Fibroblast of lung (primary cell): ENCODE measurements around the gene ERCC8. TPM values are rescaled to one million over a fixed set of nuclear protein-coding genes. Genes with fewer than 3 reads are reported as not detected.

Source experiments
- DNase-seq, 2 donors: peaks; one replicate each; pipeline versions ENCODE4 v3.0.0 to v3.0.0-alpha.2; 2010; ENCODE audit warnings: low read depth in 2 of 2
- H2AFZ ChIP-seq: 2 replicates; pipeline ENCODE4 v1.5.1; 2012; ENCODE audit warnings: low read length, control low read depth, inconsistent platforms
- H3K27ac ChIP-seq: 2 replicates; pipeline ENCODE4 v1.5.1; 2011; ENCODE audit warnings: low read length, control low read depth; ENCODE audit not compliant: insufficient read depth
- H3K27me3 ChIP-seq: 2 replicates; pipeline ENCODE4 v1.5.1; 2011; ENCODE audit warnings: mild to moderate bottlenecking, low read length; ENCODE audit not compliant: control insufficient read depth, insufficient read depth
- H3K36me3 ChIP-seq: 2 replicates; pipeline ENCODE4 v1.5.1; 2011; ENCODE audit warnings: low read length; ENCODE audit not compliant: control insufficient read depth, insufficient read depth
- H3K4me1 ChIP-seq: 2 replicates; pipeline ENCODE4 v1.5.1; 2011; ENCODE audit warnings: low read length; ENCODE audit not compliant: control insufficient read depth, insufficient read depth; ENCODE audit errors: extremely low read depth
- H3K4me2 ChIP-seq: 2 replicates; pipeline ENCODE4 v1.5.1; 2011; ENCODE audit warnings: low read length, control low read depth; ENCODE audit not compliant: insufficient read depth; ENCODE audit errors: extremely low read depth
- H3K4me3 ChIP-seq, 4 experiments: fragments of 200-600 bp in 1 of 4; sonication (generic) in 1 of 4; replicated peaks in 1 of 4; 2 replicates each; pipeline ENCODE4 v1.5.1; 2011 to 2016; ENCODE audit warnings: low read length in 4 of 4, low read depth in 3 of 4, mild to moderate bottlenecking in 3 of 4, control low read depth in 2 of 4, inconsistent platforms in 1 of 4, mixed read lengths in 1 of 4; ENCODE audit not compliant: insufficient read depth in 1 of 4; ENCODE audit errors: control extremely low read depth in 1 of 4
- H3K79me2 ChIP-seq: 2 replicates; pipeline ENCODE4 v1.5.1; 2012; ENCODE audit warnings: mild to moderate bottlenecking, low read length, inconsistent platforms; ENCODE audit not compliant: control insufficient read depth, insufficient read depth
- H3K9ac ChIP-seq: 2 replicates; pipeline ENCODE4 v1.5.1; 2011; ENCODE audit warnings: mild to moderate bottlenecking, low read length, control low read depth; ENCODE audit not compliant: insufficient read depth
- H3K9me3 ChIP-seq: 2 replicates; pipeline ENCODE4 v1.5.1; 2012; ENCODE audit warnings: low read depth, low read length; ENCODE audit not compliant: control insufficient read depth, insufficient read depth
- H4K20me1 ChIP-seq: 2 replicates; pipeline ENCODE4 v1.5.1; 2011; ENCODE audit warnings: low read length; ENCODE audit not compliant: control insufficient read depth, insufficient read depth; ENCODE audit errors: extremely low read depth
- CTCF ChIP-seq, 2 donors: IDR thresholded peaks in 1 of 2; conservative IDR thresholded peaks in 1 of 2; 1 replicate in 1 of 2; 2 replicates in 1 of 2; pipeline ENCODE4 v1.5.1; 2011 to 2012; ENCODE audit warnings: low read length in 2 of 2, control low read depth in 1 of 2, inconsistent platforms in 1 of 2, low read depth in 1 of 2, mild to moderate bottlenecking in 1 of 2
- EZH2 ChIP-seq: IDR thresholded peaks from 2 replicates; pipeline ENCODE4 v1.5.1; 2012; ENCODE audit warnings: low read length, control low read depth, mild to moderate bottlenecking; ENCODE audit errors: missing control alignments
- polyA plus RNA-seq, 2 donors: library from polyadenylated mRNA; depleted of rRNA in 1 of 2; stranded (reverse) in 1 of 2; unstranded in 1 of 2; fragments of >200 nt; gene quantifications; 2 replicates each; pipeline ENCODE4 v1.2.1, GENCODE V29; 2011 to 2012; ENCODE audit warnings: missing spikeins in 1 of 2
- total RNA-seq: library from RNA; depleted of rRNA; stranded (reverse); fragments of >200 nt; gene quantifications from 2 replicates; pipeline ENCODE4 v1.2.1, GENCODE V29; 2014

ERCC8 gene
- total and polyA plus RNA-seq, 2 donors (not counting 1 experiment from before 2014, with no cell fraction given) = 16.3 to 23.7 TPM

GRCh38 chr5:60896991-60897390, 47.9 kb downstream of the ERCC8 start:
- TF ChIP-seq EZH2 (no peak), CTCF (conservative IDR thresholded peaks at IDR 0.05 in 1 of 2, IDR thresholded peaks at IDR 0.05 in 1 of 2; ENCODE audit: low read depth in 1 of 2, low read length in 2 of 2) (no peak)
- no peaks in the 10 kb centered on the region for H4K20me1 ChIP-seq
- no peak overlapping the region for H3K4me3 ChIP-seq
- no peaks in the 10 kb centered on the region for H3K9me3 ChIP-seq
- no peak overlapping the region for H3K27ac ChIP-seq
- H2AFZ ChIP-seq = no peak overlapping the region
- H3K79me2 ChIP-seq = no peaks in the 10 kb centered on the region
- H3K4me2 ChIP-seq = no peak overlapping the region
- H3K27me3 ChIP-seq = no peaks in the 10 kb centered on the region
- no peak for DNase-seq
- no peaks in the 10 kb centered on the region for H3K36me3 ChIP-seq
- H3K9ac ChIP-seq = no peak overlapping the region
- H3K4me1 ChIP-seq = no peaks in the 10 kb centered on the region

- Histone ChIP-seq H3K36me3 (no peaks in the 10 kb centered on the region), H3K27me3 (no peaks in the 10 kb centered on the region), H3K79me2 (no peaks in the 10 kb centered on the region), H3K4me3 (no peak overlapping the region), H2AFZ (no peak overlapping the region), H3K9ac (no peak overlapping the region), H4K20me1 (no peaks in the 10 kb centered on the region), H3K4me2 (no peak overlapping the region), H3K27ac (no peak overlapping the region), H3K4me1 (no peaks in the 10 kb centered on the region), H3K9me3 (no peaks in the 10 kb centered on the region)
- no peak for TF ChIP-seq CTCF (conservative IDR thresholded peaks at IDR 0.05 in 1 of 2, IDR thresholded peaks at IDR 0.05 in 1 of 2; ENCODE audit: low read depth in 1 of 2, low read length in 2 of 2)
- TF ChIP-seq EZH2 = no peak
- DNase-seq = no peak
These were observed 51.3 kb downstream of the ERCC8 start for GRCh38 chr5:60893521-60893920.

- Histone ChIP-seq H4K20me1 (no peaks in the 10 kb centered on the region), H3K9ac (no peak overlapping the region), H3K79me2 (no peaks in the 10 kb centered on the region), H3K4me3 (no peak overlapping the region), H3K4me2 (no peak overlapping the region), H3K27me3 (no peaks in the 10 kb centered on the region), H3K9me3 (no peaks in the 10 kb centered on the region), H2AFZ (no peak overlapping the region), H3K27ac (no peak overlapping the region), H3K36me3 (no peaks in the 10 kb centered on the region), H3K4me1 (no peaks in the 10 kb centered on the region)
- no peak for TF ChIP-seq CTCF (conservative IDR thresholded peaks at IDR 0.05 in 1 of 2, IDR thresholded peaks at IDR 0.05 in 1 of 2; ENCODE audit: low read depth in 1 of 2, low read length in 2 of 2)
- no peak for TF ChIP-seq EZH2
- DNase-seq = no peak
These were observed 53.2 kb downstream of the ERCC8 start for GRCh38 chr5:60891667-60892066.
